DOHH2 (cell line): ENCODE measurements around the gene SLC38A9.

Experiments
- H3F3A ChIP-seq: fragments of 200-600 bp; sonication (generic), shearing (Covaris generic); 2 replicates; pipeline ENCODE4 v1.6.0; 2016; ENCODE audit warnings: antibody characterized with exemption, mild to moderate bottlenecking; ENCODE audit not compliant: control insufficient read depth, insufficient read depth
- H3K27ac ChIP-seq: fragments of 200-600 bp; sonication (generic); 2 replicates; pipeline ENCODE4 v1.5.1; 2014; ENCODE audit warnings: low read depth, mild to moderate bottlenecking, low read length, moderate library complexity
- H3K27me3 ChIP-seq: fragments of 200-600 bp; sonication (generic); 2 replicates; pipeline ENCODE4 v1.6.1; 2014; ENCODE audit warnings: mild to moderate bottlenecking, low read length, mixed read lengths; ENCODE audit not compliant: control insufficient read depth
- H3K36me3 ChIP-seq: fragments of 200-600 bp; sonication (generic); 2 replicates; pipeline ENCODE4 v1.6.1; 2014; ENCODE audit warnings: mild to moderate bottlenecking, low read length, moderate library complexity, mixed read lengths; ENCODE audit not compliant: control insufficient read depth
- H3K4me1 ChIP-seq: fragments of 200-600 bp; sonication (generic); 2 replicates; pipeline ENCODE4 v1.6.1; 2014; ENCODE audit warnings: mild to moderate bottlenecking, low read length, mixed read lengths; ENCODE audit not compliant: control insufficient read depth
- H3K4me2 ChIP-seq: fragments of 200-600 bp; sonication (generic); 2 replicates; pipeline ENCODE4 v1.6.0; 2014; ENCODE audit warnings: mild to moderate bottlenecking, low read length, moderate library complexity
- H3K4me3 ChIP-seq: fragments of 200-600 bp; sonication (generic); 2 replicates; pipeline ENCODE4 v1.5.1; 2014; ENCODE audit warnings: mild to moderate bottlenecking, low read length, mixed read lengths
- H3K79me2 ChIP-seq: fragments of 200-600 bp; sonication (generic); 2 replicates; pipeline ENCODE4 v1.6.1; 2014; ENCODE audit warnings: mild to moderate bottlenecking, low read length, mixed read lengths; ENCODE audit not compliant: control insufficient read depth
- H3K9me2 ChIP-seq: fragments of 200-600 bp; sonication (generic); replicated peaks from 2 replicates; pipeline ENCODE4 v1.6.1; 2014; ENCODE audit warnings: mild to moderate bottlenecking, low read length, mixed read lengths; ENCODE audit not compliant: control insufficient read depth
- H3K9me3 ChIP-seq: fragments of 200-600 bp; sonication (generic); 2 replicates; pipeline ENCODE4 v1.6.1; 2014; ENCODE audit warnings: antibody characterized with exemption, low read length, mixed read lengths; ENCODE audit not compliant: control insufficient read depth, insufficient read depth
- H4K20me1 ChIP-seq: fragments of 200-600 bp; sonication (generic); 2 replicates; pipeline ENCODE4 v1.6.0; 2014; ENCODE audit warnings: low read depth, mild to moderate bottlenecking, antibody characterized with exemption, low read length, moderate library complexity; ENCODE audit not compliant: control insufficient read depth, insufficient read depth
- EZH2phosphoT487 ChIP-seq: fragments of 200-600 bp; sonication (generic); IDR thresholded peaks from 2 replicates; pipeline ENCODE4 v1.6.1; 2017; ENCODE audit warnings: borderline replicate concordance, mild to moderate bottlenecking, antibody characterized with exemption, low read length, moderate library complexity, mixed read lengths
- TF ChIP-seq, protein P1 (sequence below): fragments of 200-600 bp; sonication (generic); IDR thresholded peaks from one replicate; pipeline ENCODE4 v1.5.1; 2014; ENCODE audit warnings: antibody characterized with exemption, mild to moderate bottlenecking, low read depth, low read length; ENCODE audit not compliant: poor library complexity, severe bottlenecking

The SLC38A9 gene

DNA sequence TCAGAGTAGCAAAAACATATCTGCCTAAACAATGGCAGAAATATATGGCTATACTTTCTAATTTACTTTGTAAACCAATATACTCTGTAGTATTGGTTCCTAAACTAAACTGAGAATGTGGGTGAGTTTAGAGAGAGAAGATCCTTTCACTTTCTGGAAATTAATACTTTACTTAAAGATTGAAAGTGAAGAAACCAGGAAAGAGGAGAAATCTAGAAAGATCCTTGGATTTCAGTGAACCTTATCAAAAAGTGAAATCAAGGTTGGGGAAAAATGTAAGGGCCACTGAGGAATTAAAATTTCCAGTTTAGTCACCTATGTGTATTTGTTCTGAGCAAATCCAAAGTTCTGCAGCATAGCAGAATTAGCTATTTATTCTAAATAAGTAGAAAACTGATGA, 5.9 kb downstream of the SLC38A9 start:
- Histone ChIP-seq H3F3A (peaks cover 4% of the 10 kb centered on the region), H3K27me3 (no peaks in the 10 kb centered on the region), H3K36me3 (peaks cover 33% of the 10 kb centered on the region), H3K79me2 (peaks cover 9% of the 10 kb centered on the region), H4K20me1 (no peaks in the 10 kb centered on the region), H3K27ac (no peak overlapping the region), H3K4me1 (peaks cover 28% of the 10 kb centered on the region), H3K9me3 (no peaks in the 10 kb centered on the region), H3K4me3 (no peak overlapping the region), H3K4me2 (no peak overlapping the region), H3K9me2 (no peaks in the 10 kb centered on the region; the same call in 1 of the 2 replicates)
- TF ChIP-seq, protein P1, sequence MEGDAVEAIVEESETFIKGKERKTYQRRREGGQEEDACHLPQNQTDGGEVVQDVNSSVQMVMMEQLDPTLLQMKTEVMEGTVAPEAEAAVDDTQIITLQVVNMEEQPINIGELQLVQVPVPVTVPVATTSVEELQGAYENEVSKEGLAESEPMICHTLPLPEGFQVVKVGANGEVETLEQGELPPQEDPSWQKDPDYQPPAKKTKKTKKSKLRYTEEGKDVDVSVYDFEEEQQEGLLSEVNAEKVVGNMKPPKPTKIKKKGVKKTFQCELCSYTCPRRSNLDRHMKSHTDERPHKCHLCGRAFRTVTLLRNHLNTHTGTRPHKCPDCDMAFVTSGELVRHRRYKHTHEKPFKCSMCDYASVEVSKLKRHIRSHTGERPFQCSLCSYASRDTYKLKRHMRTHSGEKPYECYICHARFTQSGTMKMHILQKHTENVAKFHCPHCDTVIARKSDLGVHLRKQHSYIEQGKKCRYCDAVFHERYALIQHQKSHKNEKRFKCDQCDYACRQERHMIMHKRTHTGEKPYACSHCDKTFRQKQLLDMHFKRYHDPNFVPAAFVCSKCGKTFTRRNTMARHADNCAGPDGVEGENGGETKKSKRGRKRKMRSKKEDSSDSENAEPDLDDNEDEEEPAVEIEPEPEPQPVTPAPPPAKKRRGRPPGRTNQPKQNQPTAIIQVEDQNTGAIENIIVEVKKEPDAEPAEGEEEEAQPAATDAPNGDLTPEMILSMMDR, result no peak
- no peak for TF ChIP-seq EZH2phosphoT487

DNA sequence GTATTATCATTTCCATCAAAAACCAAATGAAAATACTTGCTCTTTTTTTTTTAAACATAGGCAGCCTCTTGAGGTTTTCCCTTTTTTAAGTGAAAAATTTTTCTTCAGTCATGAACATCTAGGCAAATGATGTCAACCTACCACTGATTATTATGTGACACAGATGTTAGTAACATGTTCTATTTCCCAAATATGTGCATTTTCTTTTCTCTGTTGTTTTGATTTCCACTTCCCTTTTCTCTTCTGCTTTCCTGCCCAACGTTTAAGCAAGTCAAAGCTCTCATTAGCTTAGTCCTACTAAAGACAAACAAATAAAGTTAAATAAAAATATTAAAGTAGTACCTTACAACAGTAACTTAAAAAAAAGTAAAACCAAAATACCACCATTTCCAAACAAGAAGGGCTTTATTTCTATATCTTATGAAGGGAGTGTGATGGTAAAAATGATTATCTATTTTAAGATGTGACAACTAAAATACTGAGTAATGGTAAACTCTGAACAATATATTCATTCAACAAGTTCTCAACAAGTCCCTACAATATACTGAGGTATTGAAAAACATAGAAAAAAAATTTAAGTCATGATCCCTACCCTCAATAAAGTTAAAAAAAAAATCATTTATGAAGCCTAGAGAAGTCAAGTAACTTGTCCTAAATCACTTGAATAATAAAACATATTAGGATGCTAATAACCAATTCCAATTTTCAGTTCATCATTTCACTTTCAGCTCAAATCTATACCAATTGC, 9.4 kb downstream of the SLC38A9 start:
- H4K20me1 ChIP-seq, result no peaks in the 10 kb centered on the region
- H3K36me3 ChIP-seq, result peaks cover 30% of the 10 kb centered on the region
- TF ChIP-seq EZH2phosphoT487, result no peak
- TF ChIP-seq, protein P1, result no peak
- no peaks in the 10 kb centered on the region for H3K27me3 ChIP-seq
- peak overlapping the region; percentile 45 for H3K27ac ChIP-seq
- peak overlapping the region; percentile 41 for H3K4me2 ChIP-seq
- H3K4me1 ChIP-seq, result peaks cover 25% of the 10 kb centered on the region
- peaks cover 4% of the 10 kb centered on the region for H3F3A ChIP-seq
- no peaks in the 10 kb centered on the region; the same call in 1 of the 2 replicates for H3K9me2 ChIP-seq
- H3K79me2 ChIP-seq, result peaks cover 3% of the 10 kb centered on the region
- H3K9me3 ChIP-seq, result no peaks in the 10 kb centered on the region
- H3K4me3 ChIP-seq, result 0 out of 2 replicates have a peak overlapping the region, but pooled peaks have one; percentile 29

DNA sequence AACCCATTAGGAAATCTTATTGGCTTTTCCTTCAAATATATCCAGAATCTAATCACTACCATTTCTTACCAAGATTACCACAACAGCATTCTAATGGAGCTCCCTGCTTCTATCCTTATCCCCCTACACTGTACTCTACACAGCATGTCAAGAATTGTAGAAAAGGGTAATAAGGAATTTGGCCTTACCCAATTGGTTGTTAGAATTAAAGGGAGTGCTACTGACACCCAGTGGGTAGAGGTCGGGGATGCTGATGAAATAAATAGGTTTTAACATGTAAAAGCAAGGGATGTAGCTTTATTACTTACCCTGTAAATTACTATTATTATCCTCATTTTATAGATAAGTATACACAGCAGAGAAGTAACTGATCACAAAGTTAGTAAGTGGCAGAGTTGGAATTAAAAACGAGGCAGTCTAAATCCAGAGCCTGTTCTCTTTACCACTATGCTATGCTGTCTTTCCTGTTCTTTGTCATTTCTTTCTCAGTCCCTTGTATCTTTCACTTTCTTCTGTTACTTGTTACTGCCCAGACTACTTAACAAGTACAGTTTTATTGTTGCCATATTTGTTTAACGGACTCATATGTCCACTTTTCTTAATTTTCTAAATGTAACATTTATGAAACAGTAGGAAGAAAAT, 10.5 kb downstream of the SLC38A9 start:
- Histone ChIP-seq H3K79me2 (peaks cover 3% of the 10 kb centered on the region), H3K27ac (no peak overlapping the region), H3K9me2 (no peaks in the 10 kb centered on the region; the same call in 1 of the 2 replicates), H3K4me3 (no peak overlapping the region), H3K36me3 (peaks cover 34% of the 10 kb centered on the region), H3K4me2 (no peak overlapping the region; the same call in 1 of the 2 replicates), H3K4me1 (peaks cover 25% of the 10 kb centered on the region), H3K9me3 (no peaks in the 10 kb centered on the region), H3K27me3 (no peaks in the 10 kb centered on the region), H4K20me1 (no peaks in the 10 kb centered on the region), H3F3A (peaks cover 4% of the 10 kb centered on the region)
- no peak for TF ChIP-seq EZH2phosphoT487
- TF ChIP-seq, protein P1, result no peak
